ENCODE data around the gene ATP2C1. TPM values are rescaled to one million over a fixed set of nuclear protein-coding genes. Genes with fewer than 3 reads are reported as not detected.

Gene ATP2C1
- total and polyA plus RNA-seq, 2 donors from 2014 or later = 46.8 to 102 TPM

GRCh38 chr3:130941793-130942192 lies 47.9 kb downstream of the ATP2C1 start:
- DNase-seq (no peak), FAIRE-seq (no peak)
- Histone ChIP-seq H3K27ac (ENCODE audit: low read depth in 2 of 2, low read length in 2 of 2) (no peak overlapping the region), H3K4me3 (ENCODE audit: low read length in 3 of 3) (no peak overlapping the region), H3K9me3 (ENCODE audit: control insufficient read depth in 2 of 3, insufficient read depth in 1 of 3, low read length in 3 of 3) (no peaks in the 10 kb centered on the region), H3K27me3 (ENCODE audit: control insufficient read depth, insufficient read depth, low read length) (no peaks in the 10 kb centered on the region), H3K4me1 (ENCODE audit: control insufficient read depth in 2 of 3, insufficient read depth in 2 of 3, low read depth in 1 of 3, low read length in 3 of 3) (no peaks in the 10 kb centered on the region), H3K36me3 (ENCODE audit: control insufficient read depth in 2 of 3, insufficient read depth in 3 of 3, low read length in 3 of 3) (peaks cover 3 to 15% (median 10%) of the 10 kb centered on the region in 3 donors), H3K9ac (ENCODE audit: low read length in 3 of 3) (no peak overlapping the region)
- TF ChIP-seq CTCF (IDR thresholded peaks at IDR 0.05; ENCODE audit: borderline replicate concordance, extremely low read depth, insufficient read depth) = no peak
- intact Hi-C loops (cut with DNase I) = no loop called here

- intact Hi-C loops (cut with DNase I) = no loop called here
- TF ChIP-seq CTCF (IDR thresholded peaks at IDR 0.05; ENCODE audit: borderline replicate concordance, extremely low read depth, insufficient read depth) = no peak
Observed at GRCh38 chr3:130946882-130947281, 53.0 kb downstream of the ATP2C1 start.

GRCh38 chr3:130948001-130948773 lies 54.3 kb downstream of the ATP2C1 start:
- FAIRE-seq (peak; percentile 29), DNase-seq (no peak)
- Histone ChIP-seq H3K9me3 (ENCODE audit: control insufficient read depth in 2 of 3, insufficient read depth in 1 of 3, low read length in 3 of 3) (no peaks in the 10 kb centered on the region), H3K4me3 (ENCODE audit: low read length in 3 of 3) (no peak overlapping the region), H3K27me3 (ENCODE audit: control insufficient read depth, insufficient read depth, low read length) (no peaks in the 10 kb centered on the region), H3K36me3 (ENCODE audit: control insufficient read depth in 2 of 3, insufficient read depth in 3 of 3, low read length in 3 of 3) (peaks cover 3 to 5% (median 5%) of the 10 kb centered on the region in 3 donors), H3K9ac (ENCODE audit: low read length in 3 of 3) (no peak overlapping the region), H3K27ac (ENCODE audit: low read depth in 2 of 2, low read length in 2 of 2) (no peak overlapping the region), H3K4me1 (ENCODE audit: control insufficient read depth in 2 of 3, insufficient read depth in 2 of 3, low read depth in 1 of 3, low read length in 3 of 3) (no peaks in the 10 kb centered on the region)
- intact Hi-C loops (cut with DNase I) = no loop called here
- no peak for TF ChIP-seq CTCF (IDR thresholded peaks at IDR 0.05; ENCODE audit: borderline replicate concordance, extremely low read depth, insufficient read depth)

More at GRCh38 chr3:130946882-130947281, 53.0 kb downstream of the ATP2C1 start:
- no peak for DNase-seq
- H3K4me1 ChIP-seq (ENCODE audit: control insufficient read depth in 2 of 3, insufficient read depth in 2 of 3, low read depth in 1 of 3, low read length in 3 of 3) = no peaks in the 10 kb centered on the region
- no peak overlapping the region for H3K9ac ChIP-seq (ENCODE audit: low read length in 3 of 3)
- H3K27ac ChIP-seq (ENCODE audit: low read depth in 2 of 2, low read length in 2 of 2) = no peak overlapping the region
- H3K27me3 ChIP-seq (ENCODE audit: control insufficient read depth, insufficient read depth, low read length) = no peaks in the 10 kb centered on the region
- no peak for FAIRE-seq
- peaks cover 6 to 10% (median 8%) of the 10 kb centered on the region in 3 donors for H3K36me3 ChIP-seq (ENCODE audit: control insufficient read depth in 2 of 3, insufficient read depth in 3 of 3, low read length in 3 of 3)
- no peaks in the 10 kb centered on the region for H3K9me3 ChIP-seq (ENCODE audit: control insufficient read depth in 2 of 3, insufficient read depth in 1 of 3, low read length in 3 of 3)
- no peak overlapping the region for H3K4me3 ChIP-seq (ENCODE audit: low read length in 3 of 3)

All from kidney (tissue), 14 donors.